ENCODE data around the gene PRRT3.

PRRT3 gene

GRCh38 chr3:9951962-9952805 lies at the start of gene PRRT3:
Gene PRRT3 (minus strand): TSS chr3:9952408. CDS start chr3:9950115, 2,293 bp downstream.
- H3K27ac ChIP-seq, result peak within 1 kb of the TSS in 5 of 21 experiments; percentile 4 to 38 (median 27)
- H3K4me3 ChIP-seq, result peak within 1 kb of the TSS; percentile 35 to 58 (median 47)

GRCh38 chr3:10000686-10001085 lies 48.5 kb upstream of the PRRT3 start:
- Histone ChIP-seq H3K4me3 (no peak overlapping the region), H3K27ac (no peak overlapping the region)

GRCh38 chr3:9994086-9994844 lies 42.1 kb upstream of the PRRT3 start:
- Histone ChIP-seq H3K27ac (peak overlapping the region in 1 of 21 experiments; percentile 10), H3K4me3 (no peak overlapping the region)

GRCh38 chr3:9986230-9986725 lies 34.1 kb upstream of the PRRT3 start:
- H3K4me3 ChIP-seq, result peak overlapping the region; percentile 68 to 99 (median 76)
- peak overlapping the region; percentile 17 to 93 (median 83) for H3K27ac ChIP-seq

- no peak overlapping the region for H3K27ac ChIP-seq
- no peak overlapping the region for H3K4me3 ChIP-seq
These were observed 28.0 kb upstream of the PRRT3 start for GRCh38 chr3:9980251-9980650.

- H3K4me3 ChIP-seq, result no peak overlapping the region
- H3K27ac ChIP-seq, result peak overlapping the region in 2 of 21 experiments; percentile 18 to 35
These were observed 26.6 kb upstream of the PRRT3 start for GRCh38 chr3:9978710-9979305.

- Histone ChIP-seq H3K4me3 (no peak overlapping the region), H3K27ac (peak overlapping the region in 15 of 21 experiments; percentile 5 to 82 (median 59))
These were observed 24.8 kb upstream of the PRRT3 start for GRCh38 chr3:9976721-9977709.

- no peak overlapping the region for H3K27ac ChIP-seq
- H3K4me3 ChIP-seq, result no peak overlapping the region
These were observed 17.9 kb upstream of the PRRT3 start for GRCh38 chr3:9970020-9970652.

GRCh38 chr3:9969632-9970019 lies 17.4 kb upstream of the PRRT3 start:
- H3K27ac ChIP-seq, result no peak overlapping the region
- H3K4me3 ChIP-seq, result no peak overlapping the region

- H3K4me3 ChIP-seq, result no peak overlapping the region
- no peak overlapping the region for H3K27ac ChIP-seq
These were observed 14.6 kb upstream of the PRRT3 start for GRCh38 chr3:9966841-9967240.

- Histone ChIP-seq H3K27ac (no peak overlapping the region), H3K4me3 (no peak overlapping the region)
These were observed 13.1 kb upstream of the PRRT3 start for GRCh38 chr3:9965200-9965875.

- Histone ChIP-seq H3K27ac (no peak overlapping the region), H3K4me3 (no peak overlapping the region)
These were observed 5.0 kb upstream of the PRRT3 start for GRCh38 chr3:9957214-9957613.

GRCh38 chr3:9955611-9956352 lies 3.6 kb upstream of the PRRT3 start:
- Histone ChIP-seq H3K4me3 (no peak overlapping the region), H3K27ac (peak overlapping the region in 5 of 21 experiments; percentile 1 to 45 (median 25))

- H3K27ac ChIP-seq, result no peak overlapping the region
- no peak overlapping the region for H3K4me3 ChIP-seq
These were observed 2.9 kb upstream of the PRRT3 start for GRCh38 chr3:9955067-9955502.

GRCh38 chr3:9951598-9951961 lies 628 bp downstream of the PRRT3 start:
- peak overlapping the region in 3 of 21 experiments; percentile 4 to 31 (median 18) for H3K27ac ChIP-seq
- H3K4me3 ChIP-seq, result peak overlapping the region; percentile 35 to 58 (median 47)

GRCh38 chr3:9951126-9951525 lies 1.1 kb downstream of the PRRT3 start:
- peak overlapping the region in 1 of 7 experiments; percentile 35 for H3K4me3 ChIP-seq
- no peak overlapping the region for H3K27ac ChIP-seq

- no peak overlapping the region for H3K27ac ChIP-seq
These were observed 2.6 kb downstream of the PRRT3 start for GRCh38 chr3:9949626-9950025.

More at GRCh38 chr3:9949626-9950025, 2.6 kb downstream of the PRRT3 start:
- no peak overlapping the region for H3K4me3 ChIP-seq

All from skin epidermis (tissue), 12 donors.